HepG2 (cell line): ENCODE results near the gene NAA25. TPM values are rescaled to one million over a fixed set of nuclear protein-coding genes. Genes with fewer than 3 reads are reported as not detected.
A peak's percentile ranks its signal among the peaks of the same experiment; 100 is the strongest.

Source experiments
- FIP1L1 ChIP-seq: fragments of 200-400 bp; formaldehyde crosslinking; IDR thresholded peaks from 2 replicates; pipeline ENCODE4 v1.6.1; 2018; ENCODE audit warnings: low read depth, mild to moderate bottlenecking, low read length, moderate library complexity, borderline replicate concordance; ENCODE audit not compliant: insufficient read depth
- MAZ ChIP-seq, 2 experiments: sonication (generic) in 1 of 2; formaldehyde crosslinking in 1 of 2; IDR thresholded peaks; 2 replicates each; pipeline versions ENCODE4 v1.5.0 to v1.6.1; 2012 to 2020; ENCODE audit warnings: low read depth in 2 of 2, mild to moderate bottlenecking in 2 of 2, borderline replicate concordance in 1 of 2, improper control_type of control experiment in 1 of 2, low read length in 1 of 2, missing genetic modification reagents in 1 of 2, moderate library complexity in 1 of 2
- NFATC3 ChIP-seq: sonication (generic); formaldehyde crosslinking; IDR thresholded peaks from 2 replicates; pipeline ENCODE4 v1.5.1; 2020; ENCODE audit warnings: mild to moderate bottlenecking, missing genetic modification reagents
- NFE2L2 ChIP-seq: fragments of 150-350 bp; IDR thresholded peaks from 2 replicates; pipeline ENCODE4 v1.6.1; 2014; ENCODE audit warnings: low read length
- NR1H2 ChIP-seq: sonication (generic); formaldehyde crosslinking; IDR thresholded peaks from 2 replicates; pipeline ENCODE4 v1.8.1; 2022; ENCODE audit warnings: low read depth, missing genetic modification reagents, borderline replicate concordance
- SAFB2 ChIP-seq: sonication (generic); formaldehyde crosslinking; IDR thresholded peaks from 2 replicates; pipeline ENCODE4 v1.5.1; 2020; ENCODE audit warnings: missing genetic modification reagents, low read depth, mild to moderate bottlenecking, borderline replicate concordance
- TRAFD1 ChIP-seq: sonication (generic); formaldehyde crosslinking; IDR thresholded peaks from 2 replicates; pipeline ENCODE4 v1.5.1; 2020; ENCODE audit warnings: missing genetic modification reagents, mild to moderate bottlenecking, borderline replicate concordance
- TRIM24 ChIP-seq: sonication (generic); formaldehyde crosslinking; IDR thresholded peaks from 2 replicates; pipeline ENCODE4 v1.8.0; 2022; ENCODE audit warnings: mild to moderate bottlenecking, missing genetic modification reagents
- ZNF260 ChIP-seq: sonication (generic); formaldehyde crosslinking; IDR thresholded peaks from 2 replicates; pipeline ENCODE4 v1.4.0; 2020; ENCODE audit warnings: missing genetic modification reagents, low read depth, mild to moderate bottlenecking, borderline replicate concordance
- ZNF615 ChIP-seq: sonication (generic); formaldehyde crosslinking; IDR thresholded peaks from 2 replicates; pipeline ENCODE4 v1.5.0; 2020; ENCODE audit warnings: mild to moderate bottlenecking, missing genetic modification reagents, borderline replicate concordance
- polyA plus RNA-seq, 8 experiments: library from polyadenylated mRNA; depleted of rRNA in 3 of 8; stranded (reverse) in 7 of 8; unstranded in 1 of 8; fragments of >200 nt; fragmentation: Illumina TruSeq in 4 of 8; extraction: Trizol in 4 of 8; gene quantifications; 2 replicates each; pipeline versions ENCODE4 v1.2.1 to v1.2.3, GENCODE V29; 2011 to 2016; ENCODE audit warnings: low read depth in 4 of 8, missing spikeins in 1 of 8, mixed read lengths in 1 of 8; ENCODE audit not compliant: insufficient read depth in 1 of 8
- total RNA-seq, 5 experiments: library from RNA; depleted of rRNA; stranded (reverse); fragments of >200 nt; fragmentation: Illumina TruSeq; extraction: Trizol; gene quantifications; 2 replicates each; pipeline ENCODE4 v1.2.3, GENCODE V29; 2016; ENCODE audit warnings: low read depth in 1 of 5
- TF ChIP-seq, protein P1 (sequence below): sonication (generic); formaldehyde crosslinking; IDR thresholded peaks from 2 replicates; pipeline ENCODE4 v1.4.0; 2020; ENCODE audit warnings: missing genetic modification reagents
- TF ChIP-seq, protein P2 (sequence below): sonication (generic); formaldehyde crosslinking; IDR thresholded peaks from 2 replicates; pipeline ENCODE4 v1.8.0; 2022; ENCODE audit warnings: low read depth, missing genetic modification reagents
- TF ChIP-seq, protein P3 (sequence below): sonication (generic); formaldehyde crosslinking; IDR thresholded peaks from 2 replicates; pipeline ENCODE4 v1.8.0; 2022; ENCODE audit warnings: missing genetic modification reagents, mild to moderate bottlenecking, moderate library complexity, borderline replicate concordance
- TF ChIP-seq, protein P4 (sequence below): sonication (generic); formaldehyde crosslinking; IDR thresholded peaks from 2 replicates; pipeline ENCODE4 v1.4.0; 2020; ENCODE audit warnings: missing genetic modification reagents

NAA25 gene
- total and polyA plus RNA-seq, 2 of the 13 experiments (the other 11 are each of a cell fraction or from before 2014, with no cell fraction given): 11.4 to 32.0 TPM

DNA sequence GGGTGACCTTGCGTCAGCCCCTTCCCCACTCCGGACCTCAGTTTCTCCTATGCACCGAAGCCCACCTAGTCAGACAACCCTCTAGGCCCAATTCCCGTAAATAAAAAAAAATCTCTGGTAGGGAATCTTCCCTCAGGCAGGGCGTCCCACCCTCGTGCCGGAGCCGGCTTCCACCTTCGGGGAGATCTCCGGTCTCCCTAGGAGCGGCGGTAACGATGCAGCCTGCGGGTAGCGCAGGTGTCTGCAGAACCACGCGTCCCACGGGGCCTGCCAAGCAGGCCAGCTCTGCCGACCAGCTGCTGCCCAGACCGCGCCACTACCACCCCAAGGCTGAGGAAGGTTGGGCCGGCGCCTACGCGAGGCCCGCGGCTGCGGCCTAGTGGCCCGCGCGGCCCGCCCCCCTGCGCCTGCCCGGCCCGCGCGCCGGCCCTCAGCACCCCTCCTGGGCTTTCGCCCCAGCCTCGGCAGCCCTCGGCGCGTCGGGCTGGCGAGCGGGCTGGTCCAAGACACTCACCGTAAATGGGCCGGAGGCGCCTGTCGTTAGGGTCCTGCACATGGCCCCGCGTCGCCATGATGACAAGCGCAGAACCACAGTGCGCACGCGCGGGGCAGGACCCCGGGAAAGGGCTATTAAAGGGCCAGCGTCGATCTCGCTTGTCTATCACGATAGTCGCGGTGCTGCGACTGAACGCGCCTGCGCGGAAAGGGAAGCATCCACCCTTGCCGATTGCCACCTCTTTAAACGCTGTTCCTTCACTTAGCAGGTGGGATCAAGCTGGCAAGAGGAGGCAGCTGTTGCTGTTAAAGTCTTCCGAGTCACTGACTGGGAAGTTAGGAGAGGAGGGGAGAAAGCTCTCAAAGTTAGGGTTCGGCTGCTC, at the start of gene NAA25 (continued):
- TF ChIP-seq, protein P1, sequence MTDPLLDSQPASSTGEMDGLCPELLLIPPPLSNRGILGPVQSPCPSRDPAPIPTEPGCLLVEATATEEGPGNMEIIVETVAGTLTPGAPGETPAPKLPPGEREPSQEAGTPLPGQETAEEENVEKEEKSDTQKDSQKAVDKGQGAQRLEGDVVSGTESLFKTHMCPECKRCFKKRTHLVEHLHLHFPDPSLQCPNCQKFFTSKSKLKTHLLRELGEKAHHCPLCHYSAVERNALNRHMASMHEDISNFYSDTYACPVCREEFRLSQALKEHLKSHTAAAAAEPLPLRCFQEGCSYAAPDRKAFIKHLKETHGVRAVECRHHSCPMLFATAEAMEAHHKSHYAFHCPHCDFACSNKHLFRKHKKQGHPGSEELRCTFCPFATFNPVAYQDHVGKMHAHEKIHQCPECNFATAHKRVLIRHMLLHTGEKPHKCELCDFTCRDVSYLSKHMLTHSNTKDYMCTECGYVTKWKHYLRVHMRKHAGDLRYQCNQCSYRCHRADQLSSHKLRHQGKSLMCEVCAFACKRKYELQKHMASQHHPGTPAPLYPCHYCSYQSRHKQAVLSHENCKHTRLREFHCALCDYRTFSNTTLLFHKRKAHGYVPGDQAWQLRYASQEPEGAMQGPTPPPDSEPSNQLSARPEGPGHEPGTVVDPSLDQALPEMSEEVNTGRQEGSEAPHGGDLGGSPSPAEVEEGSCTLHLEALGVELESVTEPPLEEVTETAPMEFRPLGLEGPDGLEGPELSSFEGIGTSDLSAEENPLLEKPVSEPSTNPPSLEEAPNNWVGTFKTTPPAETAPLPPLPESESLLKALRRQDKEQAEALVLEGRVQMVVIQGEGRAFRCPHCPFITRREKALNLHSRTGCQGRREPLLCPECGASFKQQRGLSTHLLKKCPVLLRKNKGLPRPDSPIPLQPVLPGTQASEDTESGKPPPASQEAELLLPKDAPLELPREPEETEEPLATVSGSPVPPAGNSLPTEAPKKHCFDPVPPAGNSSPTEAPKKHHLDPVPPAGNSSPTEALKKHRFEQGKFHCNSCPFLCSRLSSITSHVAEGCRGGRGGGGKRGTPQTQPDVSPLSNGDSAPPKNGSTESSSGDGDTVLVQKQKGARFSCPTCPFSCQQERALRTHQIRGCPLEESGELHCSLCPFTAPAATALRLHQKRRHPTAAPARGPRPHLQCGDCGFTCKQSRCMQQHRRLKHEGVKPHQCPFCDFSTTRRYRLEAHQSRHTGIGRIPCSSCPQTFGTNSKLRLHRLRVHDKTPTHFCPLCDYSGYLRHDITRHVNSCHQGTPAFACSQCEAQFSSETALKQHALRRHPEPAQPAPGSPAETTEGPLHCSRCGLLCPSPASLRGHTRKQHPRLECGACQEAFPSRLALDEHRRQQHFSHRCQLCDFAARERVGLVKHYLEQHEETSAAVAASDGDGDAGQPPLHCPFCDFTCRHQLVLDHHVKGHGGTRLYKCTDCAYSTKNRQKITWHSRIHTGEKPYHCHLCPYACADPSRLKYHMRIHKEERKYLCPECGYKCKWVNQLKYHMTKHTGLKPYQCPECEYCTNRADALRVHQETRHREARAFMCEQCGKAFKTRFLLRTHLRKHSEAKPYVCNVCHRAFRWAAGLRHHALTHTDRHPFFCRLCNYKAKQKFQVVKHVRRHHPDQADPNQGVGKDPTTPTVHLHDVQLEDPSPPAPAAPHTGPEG (CRISPR knock-in tag): no peak
- TF ChIP-seq NFE2L2 (no peak), NFATC3 (CRISPR knock-in tag) (no peak), ZNF260 (CRISPR knock-in tag) (no peak), TRIM24 (no peak), ZNF615 (CRISPR knock-in tag) (no peak), MAZ (IDR thresholded peaks at IDR 0.05; ENCODE audit: borderline replicate concordance, low read depth, low read length) (no peak), MAZ (CRISPR knock-in tag; IDR thresholded peaks at IDR 0.05; ENCODE audit: low read depth) (peak; percentile 76; the same call in 1 of the 2 replicates), NR1H2 (CRISPR knock-in tag) (no peak; the same call in 1 of the 2 replicates), TRAFD1 (no peak), FIP1L1 (no peak), SAFB2 (no peak)
- TF ChIP-seq, protein P2, sequence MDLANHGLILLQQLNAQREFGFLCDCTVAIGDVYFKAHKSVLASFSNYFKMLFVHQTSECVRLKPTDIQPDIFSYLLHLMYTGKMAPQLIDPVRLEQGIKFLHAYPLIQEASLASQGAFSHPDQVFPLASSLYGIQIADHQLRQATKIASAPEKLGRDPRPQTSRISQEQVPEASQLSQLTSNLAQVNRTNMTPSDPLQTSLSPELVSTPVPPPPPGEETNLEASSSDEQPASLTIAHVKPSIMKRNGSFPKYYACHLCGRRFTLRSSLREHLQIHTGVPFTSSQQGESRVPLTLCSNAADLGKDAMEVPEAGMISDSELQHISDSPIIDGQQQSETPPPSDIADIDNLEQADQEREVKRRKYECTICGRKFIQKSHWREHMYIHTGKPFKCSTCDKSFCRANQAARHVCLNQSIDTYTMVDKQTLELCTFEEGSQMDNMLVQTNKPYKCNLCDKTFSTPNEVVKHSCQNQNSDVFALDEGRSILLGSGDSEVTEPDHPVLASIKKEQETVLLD (CRISPR knock-in tag): no peak
- TF ChIP-seq, protein P3, sequence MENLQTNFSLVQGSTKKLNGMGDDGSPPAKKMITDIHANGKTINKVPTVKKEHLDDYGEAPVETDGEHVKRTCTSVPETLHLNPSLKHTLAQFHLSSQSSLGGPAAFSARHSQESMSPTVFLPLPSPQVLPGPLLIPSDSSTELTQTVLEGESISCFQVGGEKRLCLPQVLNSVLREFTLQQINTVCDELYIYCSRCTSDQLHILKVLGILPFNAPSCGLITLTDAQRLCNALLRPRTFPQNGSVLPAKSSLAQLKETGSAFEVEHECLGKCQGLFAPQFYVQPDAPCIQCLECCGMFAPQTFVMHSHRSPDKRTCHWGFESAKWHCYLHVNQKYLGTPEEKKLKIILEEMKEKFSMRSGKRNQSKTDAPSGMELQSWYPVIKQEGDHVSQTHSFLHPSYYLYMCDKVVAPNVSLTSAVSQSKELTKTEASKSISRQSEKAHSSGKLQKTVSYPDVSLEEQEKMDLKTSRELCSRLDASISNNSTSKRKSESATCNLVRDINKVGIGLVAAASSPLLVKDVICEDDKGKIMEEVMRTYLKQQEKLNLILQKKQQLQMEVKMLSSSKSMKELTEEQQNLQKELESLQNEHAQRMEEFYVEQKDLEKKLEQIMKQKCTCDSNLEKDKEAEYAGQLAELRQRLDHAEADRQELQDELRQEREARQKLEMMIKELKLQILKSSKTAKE (CRISPR knock-in tag): no peak
- TF ChIP-seq, protein P4, sequence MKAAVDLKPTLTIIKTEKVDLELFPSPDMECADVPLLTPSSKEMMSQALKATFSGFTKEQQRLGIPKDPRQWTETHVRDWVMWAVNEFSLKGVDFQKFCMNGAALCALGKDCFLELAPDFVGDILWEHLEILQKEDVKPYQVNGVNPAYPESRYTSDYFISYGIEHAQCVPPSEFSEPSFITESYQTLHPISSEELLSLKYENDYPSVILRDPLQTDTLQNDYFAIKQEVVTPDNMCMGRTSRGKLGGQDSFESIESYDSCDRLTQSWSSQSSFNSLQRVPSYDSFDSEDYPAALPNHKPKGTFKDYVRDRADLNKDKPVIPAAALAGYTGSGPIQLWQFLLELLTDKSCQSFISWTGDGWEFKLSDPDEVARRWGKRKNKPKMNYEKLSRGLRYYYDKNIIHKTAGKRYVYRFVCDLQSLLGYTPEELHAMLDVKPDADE (CRISPR knock-in tag): no peak
